Smooth muscle cell (in vitro differentiated cells): ENCODE data around the gene RPTOR. TPM values are rescaled to one million over a fixed set of nuclear protein-coding genes. Genes with fewer than 3 reads are reported as not detected.

Source experiments
- DNase-seq: peaks from one replicate; lab custom pipeline; 2025; ENCODE audit not compliant: unreplicated experiment; lab: John Stamatoyannopoulos, UW
- H2AFZ ChIP-seq: fragments of 200-600 bp; sonication (generic); 2 replicates; pipeline ENCODE4 v1.6.0; 2016; ENCODE audit warnings: antibody characterized with exemption, low read depth, mild to moderate bottlenecking
- H3F3A ChIP-seq: fragments of 200-600 bp; sonication (generic); 2 replicates; pipeline ENCODE4 v1.6.0; 2017; ENCODE audit warnings: antibody characterized with exemption, low read depth
- H3K27ac ChIP-seq: fragments of 200-600 bp; sonication (generic); 2 replicates; pipeline ENCODE4 v1.5.1; 2016; ENCODE audit warnings: low read depth, mild to moderate bottlenecking
- H3K27me3 ChIP-seq: fragments of 200-600 bp; sonication (generic); 2 replicates; pipeline ENCODE4 v1.6.1; 2016; ENCODE audit warnings: low read depth, mild to moderate bottlenecking
- H3K36me3 ChIP-seq: fragments of 200-600 bp; sonication (generic); 2 replicates; pipeline ENCODE4 v1.5.1; 2016; ENCODE audit warnings: low read depth
- H3K4me1 ChIP-seq: fragments of 200-600 bp; sonication (generic); 2 replicates; pipeline ENCODE4 v1.5.1; 2016; ENCODE audit warnings: low read depth
- H3K4me2 ChIP-seq: fragments of 200-600 bp; sonication (generic); 2 replicates; pipeline ENCODE4 v1.6.0; 2016; ENCODE audit warnings: mild to moderate bottlenecking
- H3K4me3 ChIP-seq: fragments of 200-600 bp; sonication (generic); 2 replicates; pipeline ENCODE4 v1.5.1; 2016; ENCODE audit warnings: mild to moderate bottlenecking
- H3K79me2 ChIP-seq: fragments of 200-600 bp; sonication (generic); 2 replicates; pipeline ENCODE4 v1.6.0; 2016; ENCODE audit warnings: low read depth, mild to moderate bottlenecking
- H3K9ac ChIP-seq: fragments of 200-600 bp; sonication (generic); 2 replicates; pipeline ENCODE4 v1.6.0; 2016; ENCODE audit warnings: low read depth
- H3K9me3 ChIP-seq: fragments of 200-600 bp; sonication (generic); replicated peaks from 2 replicates; pipeline ENCODE4 v1.5.1; 2016; ENCODE audit warnings: low read depth
- H4K20me1 ChIP-seq: fragments of 200-600 bp; sonication (generic); 2 replicates; pipeline ENCODE4 v1.6.0; 2016; ENCODE audit warnings: low read depth
- CTCF ChIP-seq: fragments of 200-600 bp; sonication (generic); IDR thresholded peaks from 2 replicates; pipeline ENCODE4 v1.5.1; 2017; ENCODE audit warnings: borderline replicate concordance, mild to moderate bottlenecking, antibody characterized with exemption; ENCODE audit not compliant: insufficient read depth, poor library complexity, severe bottlenecking
- WGBS: methylation state at CpG from one replicate; pipeline ENCODE4 v1.1.7; 2016; ENCODE audit warnings: low lambda C conversion rate; 5-methylcytosine and 5-hydroxymethylcytosine counted together
- polyA plus RNA-seq: library from polyadenylated mRNA; unstranded; fragments of >200 nt; fragmentation: Nextera tagmentation; extraction: Ambion mirVana; gene quantifications from 2 replicates; pipeline ENCODE4 v1.2.1, GENCODE V29; 2016
- total RNA-seq: library from RNA; depleted of rRNA; stranded (reverse); fragments of >200 nt; gene quantifications from 2 replicates; pipeline ENCODE4 v1.2.3, GENCODE V29; 2014

RPTOR gene
- total and polyA plus RNA-seq, 2 experiments from 2014 or later, result 10.6 to 12.2 TPM

- no peaks in the 10 kb centered on the region for H4K20me1 ChIP-seq
- no peak overlapping the region for H2AFZ ChIP-seq
- TF ChIP-seq CTCF, result no peak
- H3K36me3 ChIP-seq, result no peaks in the 10 kb centered on the region
- no peak overlapping the region for H3K27ac ChIP-seq
- no peak overlapping the region for H3K9ac ChIP-seq
- no peaks in the 10 kb centered on the region for H3K27me3 ChIP-seq
- WGBS, result 96% methylated on average over 3 of the region's 3 CpGs
- no peaks in the 10 kb centered on the region for H3K4me1 ChIP-seq
- no peak overlapping the region for H3K4me2 ChIP-seq
- no peak overlapping the region for H3K4me3 ChIP-seq
- H3K9me3 ChIP-seq, result no peaks in the 10 kb centered on the region
- H3F3A ChIP-seq, result no peaks in the 10 kb centered on the region
- H3K79me2 ChIP-seq, result no peaks in the 10 kb centered on the region
- DNase-seq, result no peak
Measured at GRCh38 chr17:80517641-80518040, 27.0 kb upstream of the RPTOR start.

- no peaks in the 10 kb centered on the region for H3K27me3 ChIP-seq
- H3K27ac ChIP-seq, result no peak overlapping the region
- no peak overlapping the region for H3K4me2 ChIP-seq
- H3K79me2 ChIP-seq, result no peaks in the 10 kb centered on the region
- TF ChIP-seq CTCF, result no peak
- no CpG with 5 or more reads among the region's 1 CpG for WGBS
- no peak for DNase-seq
- no peak overlapping the region for H2AFZ ChIP-seq
- no peaks in the 10 kb centered on the region for H4K20me1 ChIP-seq
- no peaks in the 10 kb centered on the region for H3K4me1 ChIP-seq
- no peak overlapping the region for H3K4me3 ChIP-seq
- no peaks in the 10 kb centered on the region for H3F3A ChIP-seq
- H3K36me3 ChIP-seq, result no peaks in the 10 kb centered on the region
- H3K9me3 ChIP-seq, result no peaks in the 10 kb centered on the region
- no peak overlapping the region for H3K9ac ChIP-seq
Measured at GRCh38 chr17:80518392-80518791, 26.2 kb upstream of the RPTOR start.

- Histone ChIP-seq H3K36me3 (no peaks in the 10 kb centered on the region), H4K20me1 (no peaks in the 10 kb centered on the region), H3K4me3 (no peak overlapping the region), H3K9me3 (no peaks in the 10 kb centered on the region), H3K4me1 (no peaks in the 10 kb centered on the region), H3K9ac (no peak overlapping the region), H3F3A (peaks cover 2% of the 10 kb centered on the region), H3K4me2 (no peak overlapping the region), H3K79me2 (no peaks in the 10 kb centered on the region), H2AFZ (no peak overlapping the region), H3K27me3 (no peaks in the 10 kb centered on the region), H3K27ac (no peak overlapping the region)
- DNase-seq, result no peak
- 83% methylated on average over 7 of the region's 7 CpGs for WGBS
- no peak for TF ChIP-seq CTCF
Measured at GRCh38 chr17:80519091-80519781, 25.4 kb upstream of the RPTOR start.
